Thymus (tissue), 11 donors: ENCODE results near the gene DOCK4. TPM values are rescaled to one million over a fixed set of nuclear protein-coding genes. Genes with fewer than 3 reads are reported as not detected.
"Not testable (repeated sequence)": the region's sequence is repeated elsewhere in the genome, so short reads cannot be mapped to it uniquely, and the experiment has no call there.

ENCODE experiments used
- DNase-seq, 9 donors: peaks; one replicate each; pipeline ENCODE4 v3.0.0-alpha.2; 2013; ENCODE audit warnings: low spot score in 9 of 9, low read depth in 6 of 9, missing footprints in 1 of 9
- H3K27ac ChIP-seq, 2 donors: one replicate each; pipeline ENCODE4 v1.5.1; 2013; ENCODE audit warnings: control low read depth in 1 of 2, low read depth in 1 of 2, low read length in 1 of 2, mild to moderate bottlenecking in 1 of 2, moderate library complexity in 1 of 2
- H3K27me3 ChIP-seq, 2 donors: one replicate each; pipeline ENCODE4 v1.5.1; 2013; ENCODE audit warnings: low read length in 1 of 2; ENCODE audit not compliant: control insufficient read depth in 2 of 2, insufficient read depth in 1 of 2
- H3K36me3 ChIP-seq, 2 donors: one replicate each; pipeline ENCODE4 v1.5.1; 2013; ENCODE audit warnings: low read length in 1 of 2, mild to moderate bottlenecking in 1 of 2, moderate library complexity in 1 of 2; ENCODE audit not compliant: control insufficient read depth in 2 of 2, insufficient read depth in 2 of 2
- H3K4me1 ChIP-seq, 2 donors: one replicate each; pipeline ENCODE4 v1.5.1; 2013; ENCODE audit warnings: low read length in 2 of 2; ENCODE audit not compliant: control insufficient read depth in 2 of 2, insufficient read depth in 2 of 2
- H3K4me3 ChIP-seq, 2 donors: one replicate each; pipeline ENCODE4 v1.5.1; 2013; ENCODE audit warnings: low read length in 2 of 2, control low read depth in 1 of 2, mild to moderate bottlenecking in 1 of 2
- H3K9me3 ChIP-seq, 2 donors: one replicate each; pipeline ENCODE4 v1.5.1; 2013; ENCODE audit warnings: low read length in 1 of 2, mild to moderate bottlenecking in 1 of 2; ENCODE audit not compliant: control insufficient read depth in 2 of 2, insufficient read depth in 1 of 2
- WGBS: extraction: QIAGEN DNeasy Blood & Tissue Kit; methylation state at CpG from one replicate; pipeline ENCODE4 v1.1.7; 2013; 5-methylcytosine and 5-hydroxymethylcytosine counted together
- polyA plus RNA-seq: library from polyadenylated mRNA; stranded (reverse); fragments of 200-250 nt; gene quantifications from one replicate; pipeline ENCODE4 v1.2.3, GENCODE V29; 2013
- total RNA-seq: library from RNA; stranded (reverse); fragments of 120-200 nt; gene quantifications from one replicate; pipeline ENCODE4 v1.2.4, GENCODE V29; 2013
- donor health status: healthy.

Gene DOCK4
- total and polyA plus RNA-seq, 2 donors: 3.5 to 4.7 TPM

GRCh38 chr7:112128041-112128440 lies 78.2 kb downstream of the DOCK4 start:
- not testable (repeated sequence) for H3K36me3 ChIP-seq, H3K9me3 ChIP-seq, H3K27ac ChIP-seq, DNase-seq, H3K4me3 ChIP-seq, H3K4me1 ChIP-seq, H3K27me3 ChIP-seq
- 98% methylated on average over 10 of the region's 13 CpGs for WGBS

GRCh38 chr7:112125250-112125649 lies 80.9 kb downstream of the DOCK4 start:
- 99% methylated on average over 2 of the region's 2 CpGs for WGBS
- H3K27ac ChIP-seq: no peak overlapping the region
- H3K9me3 ChIP-seq: no peaks in the 10 kb centered on the region
- no peaks in the 10 kb centered on the region for H3K27me3 ChIP-seq
- no peaks in the 10 kb centered on the region for H3K36me3 ChIP-seq
- no peak overlapping the region for H3K4me3 ChIP-seq
- DNase-seq: no peak
- no peaks in the 10 kb centered on the region for H3K4me1 ChIP-seq

- Histone ChIP-seq H3K4me1 (no peaks in the 10 kb centered on the region), H3K27ac (no peak overlapping the region), H3K27me3 (no peaks in the 10 kb centered on the region), H3K36me3 (no peaks in the 10 kb centered on the region), H3K4me3 (no peak overlapping the region), H3K9me3 (no peaks in the 10 kb centered on the region)
- DNase-seq: no peak
- 92% methylated on average over 9 of the region's 9 CpGs for WGBS
Measured at GRCh38 chr7:112124061-112124766, 82.0 kb downstream of the DOCK4 start.

- Histone ChIP-seq H3K4me1 (no peaks in the 10 kb centered on the region), H3K9me3 (no peaks in the 10 kb centered on the region), H3K27me3 (no peaks in the 10 kb centered on the region), H3K36me3 (no peaks in the 10 kb centered on the region), H3K27ac (no peak overlapping the region), H3K4me3 (no peak overlapping the region)
- DNase-seq: no peak
- 95% methylated on average over 2 of the region's 2 CpGs for WGBS
Measured at GRCh38 chr7:112122798-112123197, 83.4 kb downstream of the DOCK4 start.

GRCh38 chr7:112122144-112122543 lies 84.1 kb downstream of the DOCK4 start:
- Histone ChIP-seq H3K9me3 (no peaks in the 10 kb centered on the region), H3K27me3 (no peaks in the 10 kb centered on the region), H3K4me1 (no peaks in the 10 kb centered on the region), H3K36me3 (no peaks in the 10 kb centered on the region), H3K4me3 (no peak overlapping the region), H3K27ac (no peak overlapping the region)
- no peak for DNase-seq

GRCh38 chr7:112121318-112121717 lies 84.9 kb downstream of the DOCK4 start:
- H3K36me3 ChIP-seq: no peaks in the 10 kb centered on the region
- 95% methylated on average over 3 of the region's 3 CpGs for WGBS
- H3K9me3 ChIP-seq: no peaks in the 10 kb centered on the region
- no peak for DNase-seq
- no peak overlapping the region for H3K4me3 ChIP-seq
- no peaks in the 10 kb centered on the region for H3K27me3 ChIP-seq
- H3K4me1 ChIP-seq: no peaks in the 10 kb centered on the region
- no peak overlapping the region for H3K27ac ChIP-seq

GRCh38 chr7:112120696-112121217 lies 85.4 kb downstream of the DOCK4 start:
- no peaks in the 10 kb centered on the region for H3K4me1 ChIP-seq
- no peaks in the 10 kb centered on the region for H3K36me3 ChIP-seq
- no peak overlapping the region for H3K4me3 ChIP-seq
- 95% methylated on average over 1 of the region's 1 CpG for WGBS
- no peak for DNase-seq
- H3K27me3 ChIP-seq: no peaks in the 10 kb centered on the region
- no peaks in the 10 kb centered on the region for H3K9me3 ChIP-seq
- no peak overlapping the region for H3K27ac ChIP-seq

GRCh38 chr7:112118581-112119566 lies 87.3 kb downstream of the DOCK4 start:
- H3K9me3 ChIP-seq: no peaks in the 10 kb centered on the region
- 95% methylated on average over 9 of the region's 9 CpGs for WGBS
- no peak overlapping the region for H3K4me3 ChIP-seq
- no peaks in the 10 kb centered on the region for H3K27me3 ChIP-seq
- no peak for DNase-seq
- no peaks in the 10 kb centered on the region for H3K36me3 ChIP-seq
- H3K4me1 ChIP-seq: no peaks in the 10 kb centered on the region
- no peak overlapping the region for H3K27ac ChIP-seq

GRCh38 chr7:112116894-112117293 lies 89.3 kb downstream of the DOCK4 start:
- no peaks in the 10 kb centered on the region for H3K4me1 ChIP-seq
- H3K27me3 ChIP-seq: no peaks in the 10 kb centered on the region
- 90% methylated on average over 1 of the region's 1 CpG for WGBS
- no peak overlapping the region for H3K27ac ChIP-seq
- no peak for DNase-seq
- H3K36me3 ChIP-seq: no peaks in the 10 kb centered on the region
- H3K9me3 ChIP-seq: no peaks in the 10 kb centered on the region
- no peak overlapping the region for H3K4me3 ChIP-seq
